ENCODE data around the gene SAMD4B. TPM values are rescaled to one million over a fixed set of nuclear protein-coding genes. Genes with fewer than 3 reads are reported as not detected.

Gene SAMD4B
- total RNA-seq, 4 donors from 2014 or later, result 103 to 193 (median 115) TPM

GRCh38 chr19:39434123-39435076 is 92.2 kb downstream of the SAMD4B start:
- Histone ChIP-seq H3K4me3 (peak overlapping the region; percentile 71 to 97 (median 82)), H3K27ac (peak overlapping the region in 3 of 4 donors; percentile 82 to 94 (median 82))
- TF ChIP-seq POLR2A (IDR thresholded peaks at IDR 0.05) (no peak), EP300 (IDR thresholded peaks at IDR 0.05) (no peak)
- TF ChIP-seq, protein P1, sequence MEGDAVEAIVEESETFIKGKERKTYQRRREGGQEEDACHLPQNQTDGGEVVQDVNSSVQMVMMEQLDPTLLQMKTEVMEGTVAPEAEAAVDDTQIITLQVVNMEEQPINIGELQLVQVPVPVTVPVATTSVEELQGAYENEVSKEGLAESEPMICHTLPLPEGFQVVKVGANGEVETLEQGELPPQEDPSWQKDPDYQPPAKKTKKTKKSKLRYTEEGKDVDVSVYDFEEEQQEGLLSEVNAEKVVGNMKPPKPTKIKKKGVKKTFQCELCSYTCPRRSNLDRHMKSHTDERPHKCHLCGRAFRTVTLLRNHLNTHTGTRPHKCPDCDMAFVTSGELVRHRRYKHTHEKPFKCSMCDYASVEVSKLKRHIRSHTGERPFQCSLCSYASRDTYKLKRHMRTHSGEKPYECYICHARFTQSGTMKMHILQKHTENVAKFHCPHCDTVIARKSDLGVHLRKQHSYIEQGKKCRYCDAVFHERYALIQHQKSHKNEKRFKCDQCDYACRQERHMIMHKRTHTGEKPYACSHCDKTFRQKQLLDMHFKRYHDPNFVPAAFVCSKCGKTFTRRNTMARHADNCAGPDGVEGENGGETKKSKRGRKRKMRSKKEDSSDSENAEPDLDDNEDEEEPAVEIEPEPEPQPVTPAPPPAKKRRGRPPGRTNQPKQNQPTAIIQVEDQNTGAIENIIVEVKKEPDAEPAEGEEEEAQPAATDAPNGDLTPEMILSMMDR (IDR thresholded peaks at IDR 0.05), result no peak

More at GRCh38 chr19:39434123-39435076, 92.2 kb downstream of the SAMD4B start:
- DNase-seq (ENCODE audit: low spot score in 2 of 2), result no peak
- H3K9me3 ChIP-seq, result no peaks in the 10 kb centered on the region
- WGBS, 2 donors, result 58 to 64% methylated on average over 10 of the region's 10 CpGs
- H3K36me3 ChIP-seq, result peaks cover 0 to 42% (median 11%) of the 10 kb centered on the region in 3 donors
- H3K27me3 ChIP-seq, result no peaks in the 10 kb centered on the region
- peaks cover 0 to 52% (median 31%) of the 10 kb centered on the region in 4 donors for H3K4me1 ChIP-seq

Small RNA genes lying within 50 kb of the gene (small RNA-seq; reads per million reads assigned to genes)
- gene AC011445.2 (not detected), gene MIR4530 (not detected), gene RN7SL566P (not detected)

Other genes starting within 250 kb of the SAMD4B start
- 10 to 100 TPM; 22.9 to 45.1 (median 32.3) TPM for gene PAK4, start 216.6 kb upstream of the SAMD4B start, total RNA-seq
- not detected for gene NCCRP1, start 145.5 kb upstream of the SAMD4B start, total RNA-seq
- gene SYCN, start 138.2 kb upstream of the SAMD4B start, total RNA-seq, result 1 to 10 TPM in 2 of 4 donors, not detected in 2; 1.3 to 6.0 TPM
- not detected for gene IFNL3, start 97.4 kb upstream of the SAMD4B start, total RNA-seq
- gene IFNL4, start 93.6 kb upstream of the SAMD4B start, total RNA-seq, result not detected
- not detected for gene IFNL2, start 74.0 kb upstream of the SAMD4B start, total RNA-seq
- gene IFNL1, start 46.0 kb upstream of the SAMD4B start, total RNA-seq, result not detected
- 1 to 10 TPM in 2 of 4 donors, under 1 TPM in 2; 0.30 to 2.4 (median 1.4) TPM for gene LRFN1, start 21.6 kb upstream of the SAMD4B start, total RNA-seq
- 10 to 100 TPM in 3 of 4 donors, 1 to 10 TPM in 1; 8.4 to 36.5 (median 18.2) TPM for gene GMFG, start 6.4 kb upstream of the SAMD4B start, total RNA-seq
- gene PAF1, start 48.7 kb downstream of the SAMD4B start, total RNA-seq, result 10 to 100 TPM; 30.8 to 48.3 (median 44.3) TPM
- 10 to 100 TPM; 32.9 to 52.5 (median 37.6) TPM for gene MED29, start 49.0 kb downstream of the SAMD4B start, total RNA-seq
- gene ZFP36, start 64.4 kb downstream of the SAMD4B start, total RNA-seq, result 100 to 1,000 TPM; 125 to 274 (median 178) TPM
- gene PLEKHG2, start 70.2 kb downstream of the SAMD4B start, total RNA-seq, result 10 to 100 TPM; 20.1 to 62.1 (median 35.6) TPM
- gene RPS16, start 93.5 kb downstream of the SAMD4B start, total RNA-seq, result 1,000 to 10,000 TPM; 1,048 to 1,762 (median 1,462) TPM
- 100 to 1,000 TPM in 3 of 4 donors, 10 to 100 TPM in 1; 94.4 to 120 (median 106) TPM for gene SUPT5H, start 103.2 kb downstream of the SAMD4B start, total RNA-seq
- gene TIMM50, start 138.4 kb downstream of the SAMD4B start, total RNA-seq, result 10 to 100 TPM; 38.4 to 65.5 (median 55.4) TPM
- gene DLL3, start 156.5 kb downstream of the SAMD4B start, total RNA-seq, result not detected
- gene SELENOV, start 172.7 kb downstream of the SAMD4B start, total RNA-seq, result not detected
- 10 to 100 TPM in 1 of 4 donors, 1 to 10 TPM in 3; 3.0 to 10.2 (median 7.0) TPM for gene EID2B, start 190.4 kb downstream of the SAMD4B start, total RNA-seq
- gene EID2, start 197.7 kb downstream of the SAMD4B start, total RNA-seq, result 10 to 100 TPM; 14.0 to 27.3 (median 23.4) TPM